22Rv1 (cell line): ENCODE data around the gene SNRPA1.

Experiments
- CTCF ChIP-seq: fragments of 450-650 bp; IDR thresholded peaks from 2 replicates; pipeline ENCODE4 v1.5.1; 2017; ENCODE audit warnings: mild to moderate bottlenecking
- ZFX ChIP-seq: fragments of 450-650 bp; IDR thresholded peaks from 2 replicates; pipeline ENCODE4 v1.6.1; 2017; ENCODE audit warnings: antibody characterized with exemption, borderline replicate concordance

GRCh38 chr15:101322854-101323477 lies 27.9 kb upstream of the SNRPA1 start:
- TF ChIP-seq CTCF (no peak), ZFX (no peak)
